Measurements from ENCODE around the gene AGPAT3.
A peak's percentile ranks its signal among the peaks of the same experiment; 100 is the strongest.

The AGPAT3 gene

GRCh38 chr21:44003307-44003966, 138.4 kb downstream of the AGPAT3 start:
- H3K36me3 ChIP-seq (ENCODE audit: control insufficient read depth, insufficient read depth, low read length): no peaks in the 10 kb centered on the region
- H3K4me3 ChIP-seq (ENCODE audit: extremely low read depth, insufficient read depth, low read length, poor library complexity, severe bottlenecking): no peak overlapping the region
- 80% methylated on average over 1 of the region's 5 CpGs; no CpG with 5 or more reads in 1 of the 2 experiments for WGBS, 2 experiments (ENCODE audit: insufficient coverage in 2 of 2)
- H3K9me3 ChIP-seq (ENCODE audit: control insufficient read depth, low read length): no peaks in the 10 kb centered on the region
- no peak overlapping the region for H3K27ac ChIP-seq (ENCODE audit: low read depth, low read length, severe bottlenecking)
- peaks cover 9% of the 10 kb centered on the region for H3K4me1 ChIP-seq (ENCODE audit: control insufficient read depth, insufficient read depth, low read length, poor library complexity, severe bottlenecking)

GRCh38 chr21:44005071-44005470, 140.0 kb downstream of the AGPAT3 start:
- Histone ChIP-seq H3K4me1 (ENCODE audit: control insufficient read depth, insufficient read depth, low read length, poor library complexity, severe bottlenecking) (peaks cover 12% of the 10 kb centered on the region), H3K4me3 (ENCODE audit: extremely low read depth, insufficient read depth, low read length, poor library complexity, severe bottlenecking) (no peak overlapping the region), H3K9me3 (ENCODE audit: control insufficient read depth, low read length) (no peaks in the 10 kb centered on the region), H3K27ac (ENCODE audit: low read depth, low read length, severe bottlenecking) (no peak overlapping the region), H3K36me3 (ENCODE audit: control insufficient read depth, insufficient read depth, low read length) (no peaks in the 10 kb centered on the region)
- WGBS, 2 experiments (ENCODE audit: insufficient coverage in 2 of 2): 98% methylated on average over 9 to 11 of the region's 13 CpGs

DNA sequence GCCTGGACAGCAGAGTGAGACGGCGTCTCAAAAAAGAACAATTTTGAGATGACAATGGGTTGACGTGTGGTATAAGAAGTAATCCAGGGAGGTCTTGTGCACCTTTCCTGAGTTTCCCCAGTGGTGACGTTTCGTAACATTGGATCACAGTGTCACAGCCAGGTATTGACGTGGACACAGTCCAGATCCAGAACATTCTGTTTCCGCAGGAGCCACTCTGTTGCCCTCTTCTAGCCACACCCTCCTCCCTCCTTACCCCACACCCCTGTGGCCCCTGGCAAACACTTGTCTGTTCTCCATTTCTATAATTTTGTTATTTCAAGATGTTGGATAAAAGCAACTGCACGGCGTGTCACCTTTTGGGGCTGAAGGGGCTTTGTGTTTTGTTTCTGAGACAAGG, 140.6 kb downstream of the AGPAT3 start:
- H3K4me1 ChIP-seq (ENCODE audit: control insufficient read depth, insufficient read depth, low read length, poor library complexity, severe bottlenecking): peaks cover 17% of the 10 kb centered on the region
- no peak overlapping the region for H3K4me3 ChIP-seq (ENCODE audit: extremely low read depth, insufficient read depth, low read length, poor library complexity, severe bottlenecking)
- no peaks in the 10 kb centered on the region for H3K36me3 ChIP-seq (ENCODE audit: control insufficient read depth, insufficient read depth, low read length)
- H3K27ac ChIP-seq (ENCODE audit: low read depth, low read length, severe bottlenecking): peak overlapping the region; percentile 93
- H3K9me3 ChIP-seq (ENCODE audit: control insufficient read depth, low read length): no peaks in the 10 kb centered on the region
- 95 to 97% methylated on average over 6 to 8 of the region's 9 CpGs for WGBS, 2 experiments (ENCODE audit: insufficient coverage in 2 of 2)

GRCh38 chr21:44006017-44006619, 141.1 kb downstream of the AGPAT3 start:
- peak overlapping the region; percentile 93 for H3K27ac ChIP-seq (ENCODE audit: low read depth, low read length, severe bottlenecking)
- H3K4me1 ChIP-seq (ENCODE audit: control insufficient read depth, insufficient read depth, low read length, poor library complexity, severe bottlenecking): peaks cover 22% of the 10 kb centered on the region
- no peaks in the 10 kb centered on the region for H3K9me3 ChIP-seq (ENCODE audit: control insufficient read depth, low read length)
- no peak overlapping the region for H3K4me3 ChIP-seq (ENCODE audit: extremely low read depth, insufficient read depth, low read length, poor library complexity, severe bottlenecking)
- 71 to 84% methylated on average over 3 to 4 of the region's 9 CpGs for WGBS, 2 experiments (ENCODE audit: insufficient coverage in 2 of 2)
- no peaks in the 10 kb centered on the region for H3K36me3 ChIP-seq (ENCODE audit: control insufficient read depth, insufficient read depth, low read length)

- no peaks in the 10 kb centered on the region for H3K36me3 ChIP-seq (ENCODE audit: control insufficient read depth, insufficient read depth, low read length)
- H3K27ac ChIP-seq (ENCODE audit: low read depth, low read length, severe bottlenecking): peak overlapping the region; percentile 93
- H3K4me1 ChIP-seq (ENCODE audit: control insufficient read depth, insufficient read depth, low read length, poor library complexity, severe bottlenecking): peaks cover 22% of the 10 kb centered on the region
- 93 to 98% methylated on average over 4 of the region's 8 CpGs for WGBS, 2 experiments (ENCODE audit: insufficient coverage in 2 of 2)
- H3K9me3 ChIP-seq (ENCODE audit: control insufficient read depth, low read length): no peaks in the 10 kb centered on the region
- H3K4me3 ChIP-seq (ENCODE audit: extremely low read depth, insufficient read depth, low read length, poor library complexity, severe bottlenecking): no peak overlapping the region
Measured at GRCh38 chr21:44006656-44007055, 141.6 kb downstream of the AGPAT3 start.

DNA sequence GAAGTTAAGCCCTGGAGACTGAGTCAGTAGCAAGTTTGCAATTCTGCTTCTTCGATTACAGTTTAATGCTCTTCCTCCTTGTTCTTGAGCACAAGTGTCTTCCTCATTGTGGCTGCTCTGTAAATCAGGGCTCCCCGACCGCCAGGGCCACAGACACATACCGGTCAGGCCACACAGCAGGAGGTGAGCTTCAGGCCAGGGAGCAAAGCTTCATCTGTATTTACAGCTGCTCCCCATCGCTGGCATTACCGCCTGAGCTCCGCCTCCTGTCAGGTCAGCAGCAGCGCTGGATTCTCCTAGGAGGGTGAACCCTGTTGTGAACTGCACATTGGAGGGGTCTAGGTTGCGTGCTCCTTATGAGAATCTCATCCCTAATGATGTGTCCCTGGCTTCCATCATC, 145.4 kb downstream of the AGPAT3 start:
- H3K4me1 ChIP-seq (ENCODE audit: control insufficient read depth, insufficient read depth, low read length, poor library complexity, severe bottlenecking): peaks cover 22% of the 10 kb centered on the region
- no peaks in the 10 kb centered on the region for H3K36me3 ChIP-seq (ENCODE audit: control insufficient read depth, insufficient read depth, low read length)
- no peak overlapping the region for H3K4me3 ChIP-seq (ENCODE audit: extremely low read depth, insufficient read depth, low read length, poor library complexity, severe bottlenecking)
- WGBS, 2 experiments (ENCODE audit: insufficient coverage in 2 of 2): 42 to 58% methylated on average over 8 to 9 of the region's 9 CpGs
- H3K27ac ChIP-seq (ENCODE audit: low read depth, low read length, severe bottlenecking): no peak overlapping the region
- no peaks in the 10 kb centered on the region for H3K9me3 ChIP-seq (ENCODE audit: control insufficient read depth, low read length)

DNA sequence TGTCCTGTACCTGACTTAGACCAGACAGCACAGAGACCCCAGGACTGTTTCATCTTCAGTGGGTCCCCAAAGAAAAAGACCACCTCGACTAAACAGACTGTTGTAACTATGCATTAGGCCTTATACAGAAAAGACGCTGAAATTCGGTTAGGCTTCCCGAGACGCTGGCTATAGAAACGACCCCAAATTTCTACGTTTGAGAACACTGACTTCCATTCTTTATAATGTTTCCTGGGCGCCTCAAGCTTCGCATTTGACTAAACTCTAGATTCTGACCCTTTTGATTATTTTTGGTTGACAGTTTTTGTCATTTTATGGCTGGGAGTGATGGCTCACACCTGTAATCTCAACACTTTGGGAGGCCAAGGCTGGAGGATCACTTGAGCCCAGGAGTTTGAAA, 146.1 kb downstream of the AGPAT3 start:
- 79 to 87% methylated on average over 9 of the region's 9 CpGs for WGBS, 2 experiments (ENCODE audit: insufficient coverage in 2 of 2)
- no peaks in the 10 kb centered on the region for H3K36me3 ChIP-seq (ENCODE audit: control insufficient read depth, insufficient read depth, low read length)
- no peaks in the 10 kb centered on the region for H3K9me3 ChIP-seq (ENCODE audit: control insufficient read depth, low read length)
- peak overlapping the region; percentile 71 for H3K4me3 ChIP-seq (ENCODE audit: extremely low read depth, insufficient read depth, low read length, poor library complexity, severe bottlenecking)
- peaks cover 16% of the 10 kb centered on the region for H3K4me1 ChIP-seq (ENCODE audit: control insufficient read depth, insufficient read depth, low read length, poor library complexity, severe bottlenecking)
- no peak overlapping the region for H3K27ac ChIP-seq (ENCODE audit: low read depth, low read length, severe bottlenecking)

DNA sequence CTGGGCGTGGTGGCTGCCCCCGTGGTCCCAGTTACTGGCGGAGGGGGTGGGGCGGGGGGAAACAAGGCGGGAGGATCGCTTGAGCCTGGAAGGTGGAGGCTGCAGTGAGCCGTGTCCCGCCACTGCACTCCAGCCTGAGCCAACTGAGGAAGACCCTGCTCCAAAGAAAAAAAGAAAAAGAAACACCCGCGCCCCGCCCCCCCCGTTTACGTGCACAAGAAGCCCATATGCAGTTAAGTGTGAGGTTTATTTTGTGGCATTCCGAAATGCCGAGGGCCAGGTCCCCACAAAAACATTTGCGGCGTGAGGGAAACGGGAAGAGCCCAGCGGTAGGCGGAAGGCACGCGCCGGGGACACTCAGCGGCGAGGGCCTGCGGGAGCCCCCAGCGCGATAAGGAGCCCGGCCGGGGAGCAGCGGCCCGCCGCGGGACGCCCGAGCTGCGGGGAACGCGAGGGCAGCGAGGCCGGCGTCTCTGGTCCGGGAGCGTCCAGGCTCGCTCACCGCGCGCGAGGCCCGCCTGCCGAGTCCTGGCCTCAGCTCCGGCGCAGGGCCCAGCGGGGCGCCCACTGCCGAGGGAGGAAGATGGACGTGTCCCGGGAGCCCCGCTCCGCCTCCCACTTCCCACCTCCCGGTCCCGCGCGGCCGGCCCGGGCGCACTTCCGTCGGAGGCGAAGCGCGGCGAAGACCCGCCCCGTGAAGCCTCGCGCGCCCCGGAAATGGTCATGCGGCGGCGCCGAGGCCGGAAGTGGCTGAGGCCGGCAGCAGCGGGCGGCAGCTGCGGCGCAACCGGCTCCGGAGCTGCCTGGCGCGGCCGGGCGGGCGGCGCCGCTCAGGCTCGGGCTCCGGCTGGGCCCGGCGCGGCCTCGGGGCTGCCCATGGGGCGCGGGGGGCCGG, 146.8 kb downstream of the AGPAT3 start, which contains the start of gene TRAPPC10:
TSS of gene TRAPPC10 (plus strand) at position 731 of the 895 bp plus-strand sequence. CDS start 185 bp downstream, outside the sequence.
- WGBS, 2 experiments (ENCODE audit: insufficient coverage in 2 of 2): 0 to 1% methylated on average over 88 to 102 of the region's 107 CpGs
- Histone ChIP-seq H3K9me3 (ENCODE audit: control insufficient read depth, low read length) (no peaks in the 10 kb centered on the region), H3K4me3 (ENCODE audit: extremely low read depth, insufficient read depth, low read length, poor library complexity, severe bottlenecking) (peak within 1 kb of the TSS; percentile 71), H3K36me3 (ENCODE audit: control insufficient read depth, insufficient read depth, low read length) (peaks cover under 1% of the 10 kb centered on the region), H3K27ac (ENCODE audit: low read depth, low read length, severe bottlenecking) (peak within 1 kb of the TSS; percentile 90), H3K4me1 (ENCODE audit: control insufficient read depth, insufficient read depth, low read length, poor library complexity, severe bottlenecking) (peaks cover 14% of the 10 kb centered on the region)

GRCh38 chr21:44012474-44013379, 147.7 kb downstream of the AGPAT3 start:
- peak overlapping the region; percentile 71 for H3K4me3 ChIP-seq (ENCODE audit: extremely low read depth, insufficient read depth, low read length, poor library complexity, severe bottlenecking)
- peaks cover 4% of the 10 kb centered on the region for H3K36me3 ChIP-seq (ENCODE audit: control insufficient read depth, insufficient read depth, low read length)
- no peaks in the 10 kb centered on the region for H3K9me3 ChIP-seq (ENCODE audit: control insufficient read depth, low read length)
- peaks cover 12% of the 10 kb centered on the region for H3K4me1 ChIP-seq (ENCODE audit: control insufficient read depth, insufficient read depth, low read length, poor library complexity, severe bottlenecking)
- 0 to 1% methylated on average over 54 to 60 of the region's 87 CpGs for WGBS, 2 experiments (ENCODE audit: insufficient coverage in 2 of 2)
- H3K27ac ChIP-seq (ENCODE audit: low read depth, low read length, severe bottlenecking): peak overlapping the region; percentile 90
